Omental fat pad (tissue), 4 donors: ENCODE data around the gene KRTAP10-5. TPM values are rescaled to one million over a fixed set of nuclear protein-coding genes. Genes with fewer than 3 reads are reported as not detected.

Experiments
- ATAC-seq: fragments of 150-250 bp; one replicate; pipeline ENCODE4 v1.9.1; 2016; ENCODE audit warnings: mild to moderate bottlenecking, moderate library complexity; ENCODE audit not compliant: low FRiP score
- DNase-seq: peaks from one replicate; pipeline ENCODE4 v3.0.0-alpha.2; 2019; ENCODE audit warnings: low spot score
- total RNA-seq, 4 donors: library from RNA; depleted of rRNA; stranded (reverse); fragments of >200 nt; gene quantifications; one replicate each; pipeline ENCODE4 v1.1.0, GENCODE V29; 2016
- TF ChIP-seq, protein P1 (sequence below), 3 donors: fragments of 450-650 bp; IDR thresholded peaks; one replicate each; pipeline ENCODE4 v1.5.1; 2016 to 2017; ENCODE audit warnings: antibody characterized with exemption in 3 of 3, mild to moderate bottlenecking in 3 of 3, moderate library complexity in 2 of 3

Gene KRTAP10-5
- total RNA-seq, 4 donors from 2014 or later: not detected

DNA sequence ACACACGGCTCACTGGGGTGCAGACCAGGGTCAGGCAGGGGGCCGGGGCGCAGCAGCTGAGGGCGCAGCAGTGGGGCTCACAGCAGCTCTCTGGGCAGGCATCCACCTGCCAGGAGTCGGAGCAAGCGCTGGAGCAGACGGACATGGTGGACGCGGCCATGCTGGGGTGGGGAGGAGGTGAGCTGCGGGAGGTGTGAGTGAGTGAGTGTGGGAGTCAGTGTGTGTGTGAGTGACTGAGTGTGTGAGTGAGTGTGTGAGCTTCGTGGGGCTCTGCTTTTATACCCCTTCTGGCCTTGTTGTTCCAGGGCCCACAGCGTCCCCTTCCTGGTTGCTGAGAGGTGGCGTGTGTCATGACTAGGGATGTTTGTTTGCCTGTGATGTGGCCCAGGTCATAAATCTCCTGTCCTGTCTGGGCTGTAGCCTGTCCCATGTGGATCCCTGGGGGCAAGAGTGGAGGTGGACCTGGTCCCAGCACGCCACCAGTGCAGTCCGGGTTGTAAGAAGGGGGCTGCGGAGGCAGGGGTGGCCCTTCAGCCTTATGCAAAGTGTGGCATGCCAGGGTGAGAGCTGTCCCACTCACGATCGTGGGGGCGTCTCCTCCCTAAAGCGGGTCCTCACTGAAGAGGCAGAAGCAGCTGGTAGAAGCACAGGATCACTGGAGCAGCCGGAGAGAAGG, 40.3 kb downstream of the KRTAP10-5 start, which contains the start of gene KRTAP10-1:
TSS of gene KRTAP10-1 (minus strand) at position 205 of the 676 bp plus-strand sequence. CDS start at position 160, 45 bp downstream.
- no peak for ATAC-seq
- TF ChIP-seq, protein P1, sequence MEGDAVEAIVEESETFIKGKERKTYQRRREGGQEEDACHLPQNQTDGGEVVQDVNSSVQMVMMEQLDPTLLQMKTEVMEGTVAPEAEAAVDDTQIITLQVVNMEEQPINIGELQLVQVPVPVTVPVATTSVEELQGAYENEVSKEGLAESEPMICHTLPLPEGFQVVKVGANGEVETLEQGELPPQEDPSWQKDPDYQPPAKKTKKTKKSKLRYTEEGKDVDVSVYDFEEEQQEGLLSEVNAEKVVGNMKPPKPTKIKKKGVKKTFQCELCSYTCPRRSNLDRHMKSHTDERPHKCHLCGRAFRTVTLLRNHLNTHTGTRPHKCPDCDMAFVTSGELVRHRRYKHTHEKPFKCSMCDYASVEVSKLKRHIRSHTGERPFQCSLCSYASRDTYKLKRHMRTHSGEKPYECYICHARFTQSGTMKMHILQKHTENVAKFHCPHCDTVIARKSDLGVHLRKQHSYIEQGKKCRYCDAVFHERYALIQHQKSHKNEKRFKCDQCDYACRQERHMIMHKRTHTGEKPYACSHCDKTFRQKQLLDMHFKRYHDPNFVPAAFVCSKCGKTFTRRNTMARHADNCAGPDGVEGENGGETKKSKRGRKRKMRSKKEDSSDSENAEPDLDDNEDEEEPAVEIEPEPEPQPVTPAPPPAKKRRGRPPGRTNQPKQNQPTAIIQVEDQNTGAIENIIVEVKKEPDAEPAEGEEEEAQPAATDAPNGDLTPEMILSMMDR (IDR thresholded peaks at IDR 0.05): no peak
- no peak for DNase-seq

DNA sequence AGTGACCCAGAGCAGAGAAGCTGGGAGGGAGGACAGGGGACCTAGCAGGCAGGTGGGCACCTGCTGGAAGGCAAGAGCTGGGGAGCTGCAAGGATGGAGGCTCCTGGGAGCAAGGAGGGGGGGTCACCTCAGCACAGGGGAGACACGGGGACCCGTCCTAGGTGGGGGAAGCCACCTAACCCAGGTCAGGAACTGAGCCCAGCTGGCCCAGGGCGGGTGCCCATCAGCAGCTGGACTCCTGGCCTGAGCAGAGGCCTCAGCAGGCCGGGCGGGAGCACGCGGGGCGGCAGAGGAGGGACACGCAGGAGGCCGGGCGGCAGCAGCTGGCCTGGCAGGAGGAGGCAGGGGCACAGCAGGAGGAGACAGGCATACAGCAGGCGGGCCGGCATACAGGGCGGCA, 41.4 kb downstream of the KRTAP10-5 start:
- TF ChIP-seq, protein P1 (IDR thresholded peaks at IDR 0.05): no peak
- no peak for ATAC-seq
- DNase-seq: no peak

DNA sequence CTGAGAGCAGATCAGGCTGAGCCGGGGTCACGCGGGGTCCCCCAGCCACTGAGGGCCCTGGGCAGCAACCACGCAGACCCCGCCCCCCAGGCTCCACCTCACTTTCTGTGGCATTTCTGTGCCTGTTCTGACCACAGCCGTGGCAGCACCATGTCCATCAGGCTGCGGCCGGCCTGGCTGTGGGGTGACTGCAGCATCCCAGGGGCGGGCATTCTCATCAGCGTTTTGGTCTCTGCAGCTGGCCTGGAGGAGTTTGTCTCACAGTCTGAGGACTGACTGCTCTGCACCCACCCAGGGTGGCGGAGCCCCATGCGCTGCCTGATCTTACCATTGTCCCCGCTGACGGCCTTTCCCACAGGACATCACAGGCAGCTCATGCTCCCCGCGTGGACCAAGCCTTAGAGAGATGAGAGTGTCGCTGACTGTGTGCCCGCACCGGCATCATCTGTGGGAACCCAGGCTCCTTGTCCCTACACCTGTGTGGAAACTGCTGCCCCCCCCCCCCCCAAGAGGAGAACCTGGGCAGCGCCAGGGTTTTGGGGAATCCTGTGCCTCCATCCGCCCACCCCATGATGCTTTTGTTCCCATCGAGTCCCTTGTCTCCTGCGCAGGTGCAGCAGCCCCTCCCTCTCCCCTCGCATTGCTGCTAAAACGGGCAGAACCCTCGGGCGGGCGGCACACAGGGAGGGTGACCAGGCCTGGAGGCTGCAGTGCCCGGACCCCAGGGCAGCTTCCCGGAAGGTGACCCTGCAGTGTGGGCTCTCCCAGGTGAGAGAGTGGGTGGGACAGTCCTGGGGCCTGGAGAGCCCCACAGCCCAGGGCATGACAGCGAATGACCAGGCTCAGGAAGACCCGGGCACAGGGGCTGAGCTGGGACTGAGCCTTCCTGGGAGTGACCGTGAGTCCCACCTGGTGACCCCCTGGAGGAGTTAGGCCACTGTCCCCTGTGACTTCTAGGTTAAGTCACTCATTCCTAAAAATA, 42.2 kb downstream of the KRTAP10-5 start:
- no peak for DNase-seq
- no peak for ATAC-seq
- TF ChIP-seq, protein P1 (IDR thresholded peaks at IDR 0.05): no peak

DNA sequence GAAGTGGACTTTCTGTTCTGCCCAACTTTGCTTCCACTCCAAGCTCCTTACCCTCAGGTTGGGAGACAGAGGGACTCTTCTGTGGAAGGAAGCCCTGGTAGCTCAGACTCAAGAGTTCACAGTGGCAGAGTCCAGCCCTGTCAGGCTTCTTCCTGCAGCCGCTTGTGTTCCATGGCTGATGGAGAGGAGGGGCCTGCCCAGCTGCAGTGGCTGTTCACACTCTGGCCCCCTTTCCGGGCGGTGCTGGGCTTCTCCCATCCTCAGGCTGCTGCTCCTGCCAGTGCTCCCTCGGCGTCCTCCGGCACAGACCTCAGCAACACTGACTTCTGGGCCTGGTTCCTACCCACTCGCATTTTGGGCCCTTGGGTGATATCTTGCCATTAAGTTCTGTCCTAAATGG, 44.4 kb downstream of the KRTAP10-5 start:
- ATAC-seq: no peak
- no peak for DNase-seq
- TF ChIP-seq, protein P1 (IDR thresholded peaks at IDR 0.05): no peak

DNA sequence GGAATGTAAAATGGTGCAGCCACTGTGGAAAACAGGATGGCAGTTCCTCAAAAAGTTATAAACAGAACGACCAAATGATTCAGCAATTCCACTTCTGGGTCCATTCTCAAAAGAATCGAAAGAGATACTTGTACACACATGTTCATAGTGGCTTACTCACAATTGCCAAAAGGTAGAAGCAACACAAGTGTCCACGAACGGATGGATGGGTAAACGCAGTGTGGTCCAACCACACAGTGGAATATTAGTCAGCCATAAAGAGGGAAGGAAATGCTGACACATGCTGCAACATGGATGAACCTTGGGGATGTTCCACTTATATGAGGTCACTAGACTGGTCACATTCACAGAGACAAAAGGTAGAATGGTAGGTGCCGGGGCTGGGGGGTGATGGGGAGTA, 45.7 kb downstream of the KRTAP10-5 start:
- TF ChIP-seq, protein P1 (IDR thresholded peaks at IDR 0.05): no peak
- ATAC-seq (no peak), DNase-seq (no peak)

DNA sequence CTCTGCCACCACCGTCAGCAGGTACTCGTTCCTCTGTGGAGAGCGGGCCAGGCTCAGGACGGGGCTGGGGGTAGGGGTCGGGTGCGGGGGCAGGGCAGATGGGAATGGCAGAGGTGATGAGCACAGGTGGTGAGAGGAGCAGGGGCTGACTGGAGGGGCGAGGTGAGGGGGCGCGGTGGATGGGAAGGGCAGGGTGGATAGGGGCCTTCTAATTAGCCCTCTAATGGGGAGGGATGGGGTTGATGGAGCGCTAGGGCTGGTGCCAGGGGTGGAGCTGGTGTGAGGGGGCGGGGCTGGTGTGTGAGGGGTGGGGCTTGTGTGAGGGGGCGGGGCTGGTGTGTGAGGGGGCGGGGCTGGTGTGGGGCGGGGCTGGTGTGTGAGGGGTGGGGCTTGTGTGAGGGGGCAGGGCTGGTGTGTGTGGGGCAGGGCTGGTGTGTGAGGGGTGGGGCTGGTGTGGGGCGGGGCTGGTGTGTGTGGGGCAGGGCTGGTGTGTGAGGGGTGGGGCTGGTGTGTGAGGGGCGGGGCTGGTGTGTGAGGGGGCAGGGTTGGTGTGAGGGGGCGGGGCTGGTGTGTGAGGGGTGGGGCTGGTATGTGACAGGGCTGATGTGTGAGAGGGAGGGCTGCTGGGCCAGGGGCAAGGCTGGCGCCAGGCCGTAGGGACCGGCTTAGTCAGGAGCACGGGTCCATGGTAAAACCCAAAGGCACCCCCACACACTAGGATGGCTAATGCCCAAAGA, 46.3 kb downstream of the KRTAP10-5 start:
- ATAC-seq (no peak), DNase-seq (no peak)
- TF ChIP-seq, protein P1 (IDR thresholded peaks at IDR 0.05): no peak
